GM21529 (cell line): Measurements from ENCODE around the gene CERS3.

Source experiments
- ATAC-seq: cut with Tn5 transposase; IDR thresholded peaks from one replicate; pipeline ENCODE4 v1.9.1; 2021; ENCODE audit not compliant: unreplicated experiment

Gene CERS3

DNA sequence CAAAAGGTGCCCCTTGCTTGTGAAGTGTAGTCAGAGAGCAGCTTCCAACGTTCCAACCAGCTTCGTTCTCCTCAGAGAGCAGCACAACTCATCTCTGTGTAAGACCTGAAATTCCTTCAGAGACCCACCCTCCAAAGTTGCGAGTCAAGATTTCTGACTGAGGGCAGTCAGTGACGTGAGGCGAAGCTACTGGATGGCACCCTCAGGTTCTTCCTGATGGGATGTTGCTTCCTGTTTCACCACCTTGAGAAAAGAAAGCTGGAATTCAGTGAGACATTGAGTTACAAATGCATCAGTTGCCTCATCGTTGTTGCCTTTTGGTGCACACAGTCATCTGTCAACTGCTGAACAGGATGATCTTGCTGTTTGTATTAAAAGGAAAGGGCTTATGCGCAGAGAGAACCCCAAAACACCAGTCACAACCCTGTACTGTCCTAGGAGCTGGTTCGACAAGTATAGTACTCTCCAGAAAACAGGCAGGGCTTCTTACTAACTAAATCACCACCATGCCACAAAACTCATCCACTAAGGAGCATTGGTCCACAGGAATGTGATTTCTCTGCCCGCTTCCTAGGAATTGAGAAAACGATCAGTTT, at the start of gene CERS3:
TSS of gene CERS3 (minus strand) at position 118 of the 596 bp plus-strand sequence. CDS start 27,101 bp downstream, outside the sequence.
- ATAC-seq, result no peak

GRCh38 chr15:100573526-100573925, 44.8 kb upstream of the CERS3 start:
- ATAC-seq, result no peak

- no peak for ATAC-seq
These were observed 43.7 kb upstream of the CERS3 start for GRCh38 chr15:100572362-100572983.

GRCh38 chr15:100571592-100572167, 42.9 kb upstream of the CERS3 start:
- no peak for ATAC-seq

- ATAC-seq, result peak; percentile 88
These were observed 42.1 kb upstream of the CERS3 start for GRCh38 chr15:100570735-100571313.

DNA sequence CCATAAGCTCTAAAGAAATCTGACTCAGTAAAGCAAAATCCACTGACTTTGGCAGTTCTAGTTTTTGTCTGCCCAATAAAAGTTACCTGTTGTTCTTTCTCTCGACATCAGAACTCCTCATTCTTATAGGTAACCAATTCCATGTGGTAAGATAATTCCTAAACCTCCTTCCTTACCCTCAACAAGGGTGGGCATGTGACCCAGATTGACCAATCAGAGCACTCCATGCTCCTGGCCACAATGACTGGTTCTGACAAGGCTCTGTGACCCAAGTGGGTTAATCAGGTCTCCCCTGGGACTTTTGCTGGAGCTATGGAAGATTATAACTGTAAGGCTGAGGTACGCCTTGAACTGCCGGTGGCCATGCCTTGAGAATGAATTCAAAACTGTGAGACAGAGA, 41.5 kb upstream of the CERS3 start:
- peak; percentile 22 for ATAC-seq

DNA sequence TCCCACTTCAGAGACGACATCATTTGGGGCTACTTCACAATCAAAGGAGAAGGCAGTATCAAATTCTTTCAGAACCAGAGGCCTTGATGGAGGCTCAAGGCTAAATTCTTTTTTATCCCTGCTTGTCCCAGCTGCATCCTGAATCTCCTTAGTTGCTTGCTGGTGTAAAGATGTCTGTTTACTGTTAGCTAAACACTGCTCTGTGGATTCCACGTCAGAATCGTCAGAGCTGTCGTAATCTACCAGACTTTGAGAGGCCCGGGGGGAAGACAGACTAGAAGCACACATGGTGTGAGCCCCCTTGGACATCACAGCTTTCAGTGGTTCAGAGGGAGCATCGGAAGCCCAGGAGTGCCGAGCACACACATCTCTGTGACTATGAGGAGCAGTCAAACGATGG, 40.6 kb upstream of the CERS3 start:
- no peak for ATAC-seq

DNA sequence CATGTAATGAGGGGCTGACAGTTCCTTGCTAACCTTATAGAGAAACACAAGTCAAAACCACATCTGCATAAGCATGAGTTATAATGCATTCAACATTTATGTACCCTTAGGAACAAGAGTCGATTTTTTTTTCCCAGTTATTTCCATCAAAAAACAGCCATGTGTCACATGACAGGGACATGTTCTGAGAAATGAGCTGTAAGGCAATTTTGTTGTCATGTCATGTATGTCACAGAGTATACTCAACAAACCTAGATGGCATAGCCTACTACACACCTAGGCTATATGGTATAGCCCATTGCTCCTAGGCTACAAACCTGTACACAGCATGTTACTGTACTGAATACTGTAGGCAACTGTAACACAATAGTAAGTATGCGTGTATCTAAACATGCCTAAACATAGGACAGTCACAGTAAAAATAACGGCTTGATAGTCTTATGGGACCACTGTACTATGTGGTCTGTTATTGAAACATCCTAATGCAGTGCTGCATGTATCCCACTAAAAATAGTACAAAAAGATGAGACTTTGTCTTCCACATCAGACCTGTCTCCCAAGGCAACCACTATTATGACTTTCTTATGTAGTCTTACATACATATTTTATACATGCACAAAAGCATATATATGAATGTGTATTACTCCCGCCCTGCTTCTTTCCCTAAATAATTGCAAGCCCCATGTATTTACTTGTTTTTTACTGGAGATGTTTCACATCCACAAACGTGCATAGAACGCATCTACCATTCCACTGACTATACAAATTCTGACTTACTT, 38.3 kb upstream of the CERS3 start:
- ATAC-seq, result no peak

DNA sequence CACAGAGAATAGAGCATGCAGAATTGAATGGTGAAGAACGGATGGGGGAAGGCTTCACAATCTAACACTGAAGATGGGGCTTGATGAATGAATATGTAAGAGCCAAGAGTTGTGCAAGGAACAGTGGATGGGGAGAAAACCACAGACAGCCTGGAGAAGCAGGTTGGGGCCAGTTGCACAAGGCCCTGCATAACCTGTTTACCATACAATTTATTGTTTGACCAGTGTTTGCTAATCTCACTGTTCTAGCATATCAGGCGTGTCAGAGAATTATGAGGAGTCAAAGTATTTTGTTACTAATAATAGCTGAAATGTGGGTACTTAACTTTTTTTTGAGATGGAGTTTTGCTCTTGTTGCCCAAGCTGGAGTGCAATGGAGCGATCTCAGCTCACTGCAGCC, 36.8 kb upstream of the CERS3 start:
- no peak for ATAC-seq

DNA sequence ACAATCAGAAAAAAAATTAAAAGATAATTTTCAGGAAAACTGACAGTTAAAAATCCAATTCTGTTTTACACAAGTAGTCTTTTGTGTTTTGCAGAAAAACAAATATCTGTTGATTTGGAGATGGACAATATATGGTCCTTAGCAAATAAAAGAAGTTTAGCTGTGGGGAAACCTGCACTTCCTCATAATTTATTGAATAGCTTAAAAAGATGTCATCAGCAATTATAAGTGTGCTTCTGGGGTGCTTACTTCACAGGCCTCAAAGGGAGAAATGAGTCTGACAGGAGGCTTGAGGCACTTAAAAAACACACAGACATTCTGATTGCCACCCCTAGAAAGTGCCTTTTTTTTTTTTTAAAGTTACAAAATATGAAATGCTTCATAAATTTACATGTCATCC, 31.6 kb upstream of the CERS3 start:
- ATAC-seq, result no peak

DNA sequence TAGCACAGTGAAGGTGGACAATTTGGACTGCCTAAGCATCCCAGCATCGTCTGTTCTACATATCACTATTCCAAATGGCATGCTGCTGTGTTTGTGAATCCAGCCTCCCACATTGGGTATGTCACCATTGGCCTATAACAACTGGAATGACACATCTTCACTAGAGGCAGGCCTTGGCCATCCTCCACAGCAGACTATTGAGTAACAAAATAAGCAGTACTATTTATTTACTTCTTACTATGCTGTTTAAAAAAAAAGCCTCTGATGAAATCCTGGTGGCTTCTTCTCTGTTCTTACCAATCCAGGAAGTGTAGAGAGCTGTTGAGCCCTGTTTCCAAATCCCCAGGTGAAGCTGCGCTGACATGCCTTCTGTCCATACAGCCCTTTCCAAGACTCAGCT, 30.6 kb upstream of the CERS3 start:
- no peak for ATAC-seq

DNA sequence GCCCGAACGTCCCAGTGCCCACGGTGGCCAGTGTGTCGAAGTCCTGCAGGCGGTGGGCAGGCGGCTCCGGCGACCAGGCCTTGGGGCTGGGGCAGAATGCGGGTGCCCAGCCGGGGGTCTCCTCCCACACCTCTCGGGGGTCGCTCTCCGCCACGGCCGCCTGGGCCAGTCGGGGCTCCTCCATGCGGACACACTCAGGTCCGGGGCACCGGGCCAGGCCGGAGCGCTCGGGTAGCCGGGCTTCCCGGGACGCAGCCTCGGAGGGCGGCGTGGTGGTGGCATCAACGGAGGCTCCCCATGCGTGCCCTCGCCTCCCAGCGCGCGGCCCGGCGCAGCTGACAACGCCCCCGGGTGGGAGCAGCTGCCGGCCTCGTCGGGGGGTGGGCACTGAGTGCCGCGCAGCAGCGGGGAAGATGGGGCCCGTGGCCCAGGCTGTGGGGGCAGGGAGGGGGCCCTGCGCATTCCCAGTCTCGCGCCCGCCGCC, 30.1 kb upstream of the CERS3 start:
- no peak for ATAC-seq

DNA sequence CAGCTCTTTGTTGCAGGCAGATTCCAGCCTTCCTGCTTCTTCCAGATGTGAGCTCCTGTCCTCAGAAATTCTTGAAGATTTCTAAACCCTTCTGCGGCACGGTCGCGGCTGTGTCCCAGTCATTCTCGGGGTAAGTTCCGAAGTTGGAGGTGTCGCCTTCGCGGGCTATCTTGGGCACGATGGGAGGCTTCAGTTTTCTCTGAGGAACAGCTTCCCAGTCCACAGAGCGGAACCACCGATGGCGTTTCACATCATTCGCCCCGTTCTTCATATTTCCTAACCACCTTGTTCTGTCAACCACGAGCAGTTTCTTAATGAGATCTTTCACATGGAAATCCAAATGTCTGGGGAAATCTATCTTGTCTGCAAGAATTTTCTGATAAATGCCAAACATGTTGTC, 24.7 kb upstream of the CERS3 start:
- ATAC-seq, result no peak

- no peak for ATAC-seq
These were observed 19.2 kb upstream of the CERS3 start for GRCh38 chr15:100547961-100548360.

DNA sequence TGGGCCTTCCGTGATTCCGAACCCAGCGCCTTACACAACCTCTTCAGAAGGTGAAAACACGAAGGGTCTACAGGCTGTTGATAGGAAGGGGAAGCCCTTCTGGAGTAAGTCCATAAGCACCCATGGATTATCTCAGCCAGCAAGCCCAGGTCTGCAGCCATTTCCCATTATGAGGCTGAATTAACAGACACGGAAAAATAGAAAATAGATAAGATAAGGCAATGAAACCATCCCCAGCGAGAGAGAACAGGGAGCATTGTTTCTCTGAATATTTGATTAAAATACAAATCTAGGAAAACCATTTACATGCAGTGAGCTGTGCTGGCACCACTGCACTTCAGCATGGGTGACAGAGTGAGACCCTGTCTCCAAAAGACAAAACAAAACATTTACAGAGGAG, 16.2 kb upstream of the CERS3 start:
- ATAC-seq, result no peak

DNA sequence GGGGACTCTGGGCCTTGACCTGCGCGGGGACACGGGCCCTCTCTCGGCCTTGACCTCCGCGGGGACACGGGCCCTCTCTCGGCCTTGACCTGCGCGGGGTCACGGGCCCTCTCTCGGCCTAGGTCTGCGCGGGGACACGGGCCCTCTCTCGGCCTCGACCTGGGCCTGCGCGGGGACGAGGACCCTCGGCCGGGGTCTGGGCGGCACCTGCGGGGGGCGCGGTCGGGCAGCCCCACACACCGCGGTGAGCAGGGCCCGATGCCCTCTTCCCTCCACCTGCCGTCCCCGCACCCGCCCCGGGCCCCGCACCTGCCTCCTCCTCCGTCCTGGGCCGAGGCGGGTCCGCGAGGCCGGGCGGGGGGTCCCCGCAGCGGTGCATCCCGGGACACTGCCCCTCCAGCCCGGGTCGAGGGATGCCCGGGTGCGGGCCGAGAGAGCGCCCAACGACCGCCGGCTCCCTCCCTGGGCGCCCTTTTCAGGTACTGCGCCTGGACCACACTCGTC, 15.6 kb upstream of the CERS3 start:
- no peak for ATAC-seq

DNA sequence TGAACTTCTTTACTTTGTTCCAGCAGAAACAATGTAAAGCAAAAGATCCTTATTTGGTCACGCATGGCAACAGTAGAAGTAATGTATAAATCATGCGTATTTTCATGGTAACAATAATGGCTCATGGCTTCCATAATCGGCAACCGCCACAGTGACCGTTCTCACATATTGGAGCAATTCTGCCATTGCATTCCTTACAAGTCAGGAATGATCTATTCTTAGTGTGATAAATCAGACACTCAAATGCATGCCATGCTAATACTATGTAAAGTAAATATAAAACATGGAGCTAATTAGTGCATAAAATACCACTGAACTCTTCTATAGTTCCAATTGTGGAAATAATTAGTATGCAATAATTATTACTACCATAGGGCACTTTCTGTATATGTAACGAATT, 13.5 kb upstream of the CERS3 start:
- ATAC-seq, result no peak

DNA sequence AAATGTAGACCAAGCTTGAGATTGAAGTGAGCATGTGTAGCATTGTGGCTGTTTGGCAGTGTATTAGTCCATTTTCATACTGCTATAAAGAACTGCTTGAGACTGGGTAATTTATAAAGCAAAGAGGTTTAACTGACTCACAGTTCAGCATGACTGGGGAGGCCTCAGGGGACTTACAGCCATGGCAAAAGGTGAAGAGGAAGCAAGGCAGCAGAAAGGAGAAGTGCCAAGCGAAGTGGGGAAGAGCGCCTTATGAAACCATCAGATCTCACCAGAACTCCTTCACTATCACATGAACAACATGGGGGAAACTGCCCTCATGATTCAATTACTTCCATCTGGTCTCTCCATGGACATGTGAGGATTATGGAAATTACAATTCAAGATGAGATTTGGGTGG, 8.6 kb upstream of the CERS3 start:
- peak; percentile 81 for ATAC-seq

GRCh38 chr15:100536733-100537132, 8.0 kb upstream of the CERS3 start:
- no peak for ATAC-seq

GRCh38 chr15:100533886-100534285, 5.1 kb upstream of the CERS3 start:
- ATAC-seq, result no peak

DNA sequence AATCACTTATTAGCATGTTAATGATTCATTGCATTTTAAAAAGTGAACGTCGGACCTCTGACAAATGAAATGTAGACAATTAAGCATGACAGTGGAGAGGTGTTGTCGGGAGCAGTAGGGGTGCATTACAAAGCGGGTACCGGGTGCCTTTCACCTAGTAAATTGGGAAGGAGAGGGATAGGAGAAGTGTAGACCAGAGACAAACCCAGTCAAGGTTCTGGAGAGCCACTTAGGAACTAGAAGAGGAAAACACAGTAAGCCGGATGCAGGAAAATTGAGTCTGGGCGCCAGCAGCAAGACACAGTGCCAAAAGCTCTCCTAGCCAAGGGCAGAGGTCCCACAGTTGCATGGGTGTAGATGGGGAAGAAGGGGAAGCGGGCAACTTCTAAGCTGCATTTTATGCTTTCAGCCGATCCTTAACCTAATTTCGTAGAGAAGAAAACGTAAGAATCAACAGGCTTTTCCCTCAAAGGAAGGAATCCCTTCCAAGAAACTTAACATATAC, 3.1 kb upstream of the CERS3 start:
- no peak for ATAC-seq
